ENCODE results near the gene NBEAL2. TPM values are rescaled to one million over a fixed set of nuclear protein-coding genes. Genes with fewer than 3 reads are reported as not detected.

NBEAL2 gene
- total and polyA plus RNA-seq, 5 donors from 2014 or later = 4.7 to 429 (median 10.1) TPM

- no peaks in the 10 kb centered on the region for H3K9me3 Mint-ChIP-seq
- Histone ChIP-seq H3K9me3 (ENCODE audit: control insufficient read depth in 2 of 2, low read length in 2 of 2) (no peaks in the 10 kb centered on the region), H3K27me3 (ENCODE audit: control insufficient read depth, insufficient read depth, low read length) (no peaks in the 10 kb centered on the region), H3K27ac (ENCODE audit: insufficient read depth, low read length, poor library complexity, severe bottlenecking) (no peak overlapping the region), H3K4me3 (ENCODE audit: low read depth, low read length) (no peak overlapping the region), H3K36me3 (ENCODE audit: control insufficient read depth, insufficient read depth, low read length) (peaks cover 36% of the 10 kb centered on the region), H3K4me1 (ENCODE audit: control insufficient read depth, insufficient read depth, low read length, poor library complexity, severe bottlenecking) (peaks cover 45% of the 10 kb centered on the region)
- H3K4me1 Mint-ChIP-seq = peaks cover 26 to 72% (median 44%) of the 10 kb centered on the region in 4 donors
- ATAC-seq (ENCODE audit: low read depth in 2 of 2) = no peak
- H3K27me3 Mint-ChIP-seq = no peaks in the 10 kb centered on the region
- no peak for DNase-seq
- H3K27ac Mint-ChIP-seq = peak overlapping the region in 1 of 3 donors; percentile 52
- peaks cover 19% of the 10 kb centered on the region for H3K36me3 Mint-ChIP-seq
- H3K4me3 Mint-ChIP-seq = no peak overlapping the region
These were observed 45.4 kb upstream of the NBEAL2 start for GRCh38 chr3:46934072-46934471.

GRCh38 chr3:46934498-46935167 lies 44.8 kb upstream of the NBEAL2 start:
- peaks cover 26 to 73% (median 44%) of the 10 kb centered on the region in 4 donors for H3K4me1 Mint-ChIP-seq
- Histone ChIP-seq H3K27ac (ENCODE audit: insufficient read depth, low read length, poor library complexity, severe bottlenecking) (no peak overlapping the region), H3K27me3 (ENCODE audit: control insufficient read depth, insufficient read depth, low read length) (no peaks in the 10 kb centered on the region), H3K4me3 (ENCODE audit: low read depth, low read length) (no peak overlapping the region), H3K9me3 (ENCODE audit: control insufficient read depth in 2 of 2, low read length in 2 of 2) (no peaks in the 10 kb centered on the region), H3K4me1 (ENCODE audit: control insufficient read depth, insufficient read depth, low read length, poor library complexity, severe bottlenecking) (peaks cover 45% of the 10 kb centered on the region), H3K36me3 (ENCODE audit: control insufficient read depth, insufficient read depth, low read length) (peaks cover 42% of the 10 kb centered on the region)
- DNase-seq = no peak
- no peaks in the 10 kb centered on the region for H3K27me3 Mint-ChIP-seq
- peak overlapping the region in 2 of 3 donors; percentile 52 to 94 for H3K27ac Mint-ChIP-seq
- ATAC-seq (ENCODE audit: low read depth in 2 of 2) = no peak
- peaks cover 24% of the 10 kb centered on the region for H3K36me3 Mint-ChIP-seq
- H3K9me3 Mint-ChIP-seq = no peaks in the 10 kb centered on the region
- H3K4me3 Mint-ChIP-seq = no peak overlapping the region

- Histone ChIP-seq H3K27me3 (ENCODE audit: control insufficient read depth, insufficient read depth, low read length) (no peaks in the 10 kb centered on the region), H3K4me1 (ENCODE audit: control insufficient read depth, insufficient read depth, low read length, poor library complexity, severe bottlenecking) (peaks cover 43% of the 10 kb centered on the region), H3K36me3 (ENCODE audit: control insufficient read depth, insufficient read depth, low read length) (peaks cover 49% of the 10 kb centered on the region), H3K27ac (ENCODE audit: insufficient read depth, low read length, poor library complexity, severe bottlenecking) (no peak overlapping the region), H3K9me3 (ENCODE audit: control insufficient read depth in 2 of 2, low read length in 2 of 2) (no peaks in the 10 kb centered on the region), H3K4me3 (ENCODE audit: low read depth, low read length) (no peak overlapping the region)
- peak overlapping the region in 1 of 3 donors; percentile 52 for H3K27ac Mint-ChIP-seq
- H3K9me3 Mint-ChIP-seq = no peaks in the 10 kb centered on the region
- H3K27me3 Mint-ChIP-seq = no peaks in the 10 kb centered on the region
- no peak overlapping the region for H3K4me3 Mint-ChIP-seq
- ATAC-seq (ENCODE audit: low read depth in 2 of 2) (no peak), DNase-seq (no peak)
- H3K4me1 Mint-ChIP-seq = peaks cover 26 to 74% (median 40%) of the 10 kb centered on the region in 4 donors
- peaks cover 30% of the 10 kb centered on the region for H3K36me3 Mint-ChIP-seq
These were observed 44.2 kb upstream of the NBEAL2 start for GRCh38 chr3:46935168-46935858.

- Histone ChIP-seq H3K4me1 (ENCODE audit: control insufficient read depth, insufficient read depth, low read length, poor library complexity, severe bottlenecking) (peaks cover 36% of the 10 kb centered on the region), H3K27ac (ENCODE audit: insufficient read depth, low read length, poor library complexity, severe bottlenecking) (no peak overlapping the region), H3K4me3 (ENCODE audit: low read depth, low read length) (no peak overlapping the region), H3K36me3 (ENCODE audit: control insufficient read depth, insufficient read depth, low read length) (peaks cover 56% of the 10 kb centered on the region), H3K9me3 (ENCODE audit: control insufficient read depth in 2 of 2, low read length in 2 of 2) (no peaks in the 10 kb centered on the region), H3K27me3 (ENCODE audit: control insufficient read depth, insufficient read depth, low read length) (no peaks in the 10 kb centered on the region)
- peak overlapping the region in 1 of 4 donors; percentile 56 for H3K4me3 Mint-ChIP-seq
- ATAC-seq (ENCODE audit: low read depth in 2 of 2) (no peak), DNase-seq (no peak)
- H3K27me3 Mint-ChIP-seq = no peaks in the 10 kb centered on the region
- peaks cover 35% of the 10 kb centered on the region for H3K36me3 Mint-ChIP-seq
- H3K27ac Mint-ChIP-seq = peak overlapping the region in 2 of 3 donors; percentile 49 to 83
- H3K9me3 Mint-ChIP-seq = no peaks in the 10 kb centered on the region
- H3K4me1 Mint-ChIP-seq = peaks cover 20 to 71% (median 36%) of the 10 kb centered on the region in 4 donors
These were observed 43.4 kb upstream of the NBEAL2 start for GRCh38 chr3:46935989-46936558.

GRCh38 chr3:46936733-46937250 lies 42.7 kb upstream of the NBEAL2 start:
- peaks cover 28% of the 10 kb centered on the region for H3K4me1 ChIP-seq (ENCODE audit: control insufficient read depth, insufficient read depth, low read length, poor library complexity, severe bottlenecking)
- Mint-ChIP-seq H3K4me1 (peaks cover 19 to 65% (median 30%) of the 10 kb centered on the region in 4 donors), H3K27me3 (no peaks in the 10 kb centered on the region), H3K27ac (peak overlapping the region in 2 of 3 donors; percentile 49 to 83), H3K36me3 (peaks cover 35% of the 10 kb centered on the region), H3K4me3 (no peak overlapping the region), H3K9me3 (no peaks in the 10 kb centered on the region)
- no peak for ATAC-seq (ENCODE audit: low read depth in 2 of 2)
- no peak for DNase-seq
- H3K4me3 ChIP-seq (ENCODE audit: low read depth, low read length) = no peak overlapping the region
- no peaks in the 10 kb centered on the region for H3K9me3 ChIP-seq (ENCODE audit: control insufficient read depth in 2 of 2, low read length in 2 of 2)
- H3K27me3 ChIP-seq (ENCODE audit: control insufficient read depth, insufficient read depth, low read length) = no peaks in the 10 kb centered on the region
- peaks cover 58% of the 10 kb centered on the region for H3K36me3 ChIP-seq (ENCODE audit: control insufficient read depth, insufficient read depth, low read length)
- no peak overlapping the region for H3K27ac ChIP-seq (ENCODE audit: insufficient read depth, low read length, poor library complexity, severe bottlenecking)

GRCh38 chr3:46938118-46938517 lies 41.3 kb upstream of the NBEAL2 start:
- ATAC-seq (ENCODE audit: low read depth in 2 of 2) = no peak
- no peak for DNase-seq
- H3K36me3 Mint-ChIP-seq = peaks cover 40% of the 10 kb centered on the region
- H3K4me1 Mint-ChIP-seq = peaks cover 13 to 65% (median 28%) of the 10 kb centered on the region in 4 donors
- H3K4me1 ChIP-seq (ENCODE audit: control insufficient read depth, insufficient read depth, low read length, poor library complexity, severe bottlenecking) = peaks cover 15% of the 10 kb centered on the region
- H3K4me3 Mint-ChIP-seq = peak overlapping the region in 1 of 4 donors; percentile 4
- H3K27me3 ChIP-seq (ENCODE audit: control insufficient read depth, insufficient read depth, low read length) = no peaks in the 10 kb centered on the region
- no peaks in the 10 kb centered on the region for H3K27me3 Mint-ChIP-seq
- H3K9me3 ChIP-seq (ENCODE audit: control insufficient read depth in 2 of 2, low read length in 2 of 2) = no peaks in the 10 kb centered on the region
- peak overlapping the region; percentile 31 to 94 (median 66) for H3K27ac Mint-ChIP-seq
- H3K9me3 Mint-ChIP-seq = no peaks in the 10 kb centered on the region
- H3K27ac ChIP-seq (ENCODE audit: insufficient read depth, low read length, poor library complexity, severe bottlenecking) = peak overlapping the region; percentile 1
- H3K4me3 ChIP-seq (ENCODE audit: low read depth, low read length) = no peak overlapping the region
- H3K36me3 ChIP-seq (ENCODE audit: control insufficient read depth, insufficient read depth, low read length) = peaks cover 69% of the 10 kb centered on the region

- H3K36me3 Mint-ChIP-seq = peaks cover 43% of the 10 kb centered on the region
These were observed 39.7 kb upstream of the NBEAL2 start for GRCh38 chr3:46939578-46940445.

More at GRCh38 chr3:46939578-46940445, 39.7 kb upstream of the NBEAL2 start:
- H3K27ac ChIP-seq (ENCODE audit: insufficient read depth, low read length, poor library complexity, severe bottlenecking) = no peak overlapping the region
- H3K27me3 ChIP-seq (ENCODE audit: control insufficient read depth, insufficient read depth, low read length) = no peaks in the 10 kb centered on the region
- H3K9me3 ChIP-seq (ENCODE audit: control insufficient read depth in 2 of 2, low read length in 2 of 2) = no peaks in the 10 kb centered on the region
- H3K4me1 ChIP-seq (ENCODE audit: control insufficient read depth, insufficient read depth, low read length, poor library complexity, severe bottlenecking) = peaks cover 2% of the 10 kb centered on the region
- DNase-seq = no peak
- H3K9me3 Mint-ChIP-seq = no peaks in the 10 kb centered on the region
- H3K27me3 Mint-ChIP-seq = no peaks in the 10 kb centered on the region
- peak overlapping the region; percentile 46 to 79 (median 62) for H3K27ac Mint-ChIP-seq
- H3K36me3 ChIP-seq (ENCODE audit: control insufficient read depth, insufficient read depth, low read length) = peaks cover 70% of the 10 kb centered on the region
- no peak for ATAC-seq (ENCODE audit: low read depth in 2 of 2)
- peaks cover 13 to 68% (median 36%) of the 10 kb centered on the region in 4 donors for H3K4me1 Mint-ChIP-seq
- no peak overlapping the region for H3K4me3 Mint-ChIP-seq
- H3K4me3 ChIP-seq (ENCODE audit: low read depth, low read length) = no peak overlapping the region

Measured in CD4-positive, CD25-positive, alpha-beta regulatory T cell (primary cell).